GM12872 (cell line): Measurements from ENCODE around the gene GATA6.

Experiments used
- TF ChIP-seq, protein P1 (sequence below): IDR thresholded peaks from 3 replicates; pipeline ENCODE4 v1.5.1; 2011; ENCODE audit warnings: low read depth, mild to moderate bottlenecking, low read length, moderate library complexity; ENCODE audit not compliant: insufficient read depth

Gene GATA6

DNA sequence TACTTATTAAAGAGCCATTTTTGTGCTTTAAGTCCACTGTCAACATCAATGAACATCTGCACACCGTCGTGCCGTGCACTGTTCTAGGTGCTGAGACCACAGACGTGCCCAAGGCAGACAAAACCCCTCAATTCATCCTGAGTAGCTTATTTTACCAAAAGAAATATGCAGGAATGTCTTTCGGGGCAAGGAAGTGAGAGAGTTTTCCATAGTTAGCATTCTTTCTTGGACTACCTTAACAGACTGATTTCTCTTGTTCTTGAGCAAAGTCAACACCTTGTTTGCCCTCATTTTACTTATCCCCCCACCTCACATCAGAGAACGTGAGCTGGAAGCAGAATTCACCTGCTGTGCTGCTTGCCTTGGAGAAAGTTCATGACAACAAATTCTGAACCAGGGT, 69.3 kb downstream of the GATA6 start:
- TF ChIP-seq, protein P1, sequence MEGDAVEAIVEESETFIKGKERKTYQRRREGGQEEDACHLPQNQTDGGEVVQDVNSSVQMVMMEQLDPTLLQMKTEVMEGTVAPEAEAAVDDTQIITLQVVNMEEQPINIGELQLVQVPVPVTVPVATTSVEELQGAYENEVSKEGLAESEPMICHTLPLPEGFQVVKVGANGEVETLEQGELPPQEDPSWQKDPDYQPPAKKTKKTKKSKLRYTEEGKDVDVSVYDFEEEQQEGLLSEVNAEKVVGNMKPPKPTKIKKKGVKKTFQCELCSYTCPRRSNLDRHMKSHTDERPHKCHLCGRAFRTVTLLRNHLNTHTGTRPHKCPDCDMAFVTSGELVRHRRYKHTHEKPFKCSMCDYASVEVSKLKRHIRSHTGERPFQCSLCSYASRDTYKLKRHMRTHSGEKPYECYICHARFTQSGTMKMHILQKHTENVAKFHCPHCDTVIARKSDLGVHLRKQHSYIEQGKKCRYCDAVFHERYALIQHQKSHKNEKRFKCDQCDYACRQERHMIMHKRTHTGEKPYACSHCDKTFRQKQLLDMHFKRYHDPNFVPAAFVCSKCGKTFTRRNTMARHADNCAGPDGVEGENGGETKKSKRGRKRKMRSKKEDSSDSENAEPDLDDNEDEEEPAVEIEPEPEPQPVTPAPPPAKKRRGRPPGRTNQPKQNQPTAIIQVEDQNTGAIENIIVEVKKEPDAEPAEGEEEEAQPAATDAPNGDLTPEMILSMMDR: no peak

DNA sequence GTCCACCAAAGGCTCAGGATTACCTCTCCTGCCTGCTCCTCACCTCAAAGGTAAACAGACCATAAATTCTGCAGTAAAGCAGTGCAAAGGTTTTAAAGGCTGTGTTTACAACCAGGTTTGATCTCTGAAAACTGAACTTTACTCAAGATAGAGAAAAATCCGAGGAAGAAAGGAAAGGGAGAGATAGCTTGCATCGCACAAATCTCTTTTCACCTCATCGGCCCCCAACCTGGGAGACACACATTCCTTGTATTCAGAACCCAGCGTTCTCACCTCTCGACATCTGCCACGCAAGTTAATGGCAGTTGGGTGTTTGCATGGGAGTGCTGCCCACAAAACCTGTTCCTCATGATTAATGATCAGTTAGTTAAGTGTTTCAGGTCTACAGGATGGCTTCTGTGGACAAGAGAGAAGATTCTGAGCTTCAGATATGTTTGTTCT, 72.6 kb downstream of the GATA6 start:
- TF ChIP-seq, protein P1: no peak

DNA sequence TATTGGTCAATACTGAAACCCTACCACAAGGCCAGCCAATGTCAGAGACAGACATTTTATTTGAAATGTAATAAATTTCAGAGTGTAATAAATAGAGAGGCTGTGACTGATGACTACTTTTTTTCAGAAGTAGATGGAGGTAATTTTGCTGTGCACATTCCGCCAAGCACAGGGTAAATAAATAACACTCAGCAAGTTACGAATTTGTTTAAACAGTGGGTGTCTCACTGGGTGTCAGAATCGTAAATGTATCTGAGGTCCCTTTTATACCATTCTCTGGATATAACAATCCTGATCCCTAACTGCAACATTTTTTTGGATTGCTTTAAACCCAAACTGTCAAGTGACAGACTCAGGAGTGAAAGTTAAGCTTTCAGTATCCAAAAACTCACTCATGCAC, 74.1 kb downstream of the GATA6 start:
- TF ChIP-seq, protein P1: no peak

GRCh38 chr18:22250026-22250425, 80.6 kb downstream of the GATA6 start:
- TF ChIP-seq, protein P1: no peak

DNA sequence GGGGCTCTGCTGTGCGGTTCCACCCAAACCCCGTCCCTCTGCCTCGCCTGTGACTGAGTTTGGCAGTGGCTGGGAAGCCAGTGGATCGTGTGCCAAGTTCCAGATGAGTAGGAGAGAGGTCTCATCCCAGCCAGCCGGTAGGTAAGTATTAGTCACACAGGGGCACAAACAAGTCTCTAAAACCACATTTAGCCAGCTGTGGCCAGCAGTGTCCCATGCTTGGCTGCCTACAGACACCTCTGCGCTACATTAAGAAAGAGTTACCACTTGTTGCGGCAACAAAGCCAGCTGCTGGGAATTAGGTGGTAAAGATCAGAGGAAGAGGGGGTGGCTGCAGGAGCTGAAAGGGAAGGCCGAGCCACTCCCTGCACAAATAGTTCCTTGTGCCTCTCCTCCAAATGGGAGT, 81.2 kb downstream of the GATA6 start:
- TF ChIP-seq, protein P1: no peak
